HFF-Myc (cell line): Measurements from ENCODE around the gene FAM170B.

Experiments used
- DNase-seq: peaks from one replicate; pipeline ENCODE4 v3.0.0-alpha.2; 2011; ENCODE audit warnings: low read depth; ENCODE audit errors: extremely low read depth
- H3K4me3 ChIP-seq: replicated peaks from 2 replicates; pipeline ENCODE4 v1.5.1; 2011; ENCODE audit warnings: low read depth, mild to moderate bottlenecking, control low read depth, low read length
- CTCF ChIP-seq: IDR thresholded peaks from 2 replicates; pipeline ENCODE4 v1.5.1; 2012; ENCODE audit warnings: mild to moderate bottlenecking, low read depth, low read length, control low read depth; ENCODE audit errors: missing control alignments

Gene FAM170B

GRCh38 chr10:49153115-49153514 lies 19.3 kb upstream of the FAM170B start:
- DNase-seq = no peak
- no peak for TF ChIP-seq CTCF
- H3K4me3 ChIP-seq = no peak overlapping the region

- no peak for DNase-seq
- no peak overlapping the region for H3K4me3 ChIP-seq
- TF ChIP-seq CTCF = no peak
These were observed 18.8 kb upstream of the FAM170B start for GRCh38 chr10:49152663-49153062.

- no peak for TF ChIP-seq CTCF
- no peak overlapping the region for H3K4me3 ChIP-seq
- no peak for DNase-seq
These were observed 18.2 kb upstream of the FAM170B start for GRCh38 chr10:49152037-49152436.

GRCh38 chr10:49151481-49151880 lies 17.7 kb upstream of the FAM170B start:
- no peak for TF ChIP-seq CTCF
- no peak overlapping the region for H3K4me3 ChIP-seq
- no peak for DNase-seq

- DNase-seq = no peak
- no peak for TF ChIP-seq CTCF
- no peak overlapping the region for H3K4me3 ChIP-seq
These were observed 17.2 kb upstream of the FAM170B start for GRCh38 chr10:49151025-49151445.

GRCh38 chr10:49150426-49150825 lies 16.6 kb upstream of the FAM170B start:
- DNase-seq = no peak
- TF ChIP-seq CTCF = no peak

GRCh38 chr10:49149881-49150280 lies 16.1 kb upstream of the FAM170B start:
- no peak overlapping the region for H3K4me3 ChIP-seq
- TF ChIP-seq CTCF = no peak
- DNase-seq = no peak

More at GRCh38 chr10:49150426-49150825, 16.6 kb upstream of the FAM170B start:
- H3K4me3 ChIP-seq = no peak overlapping the region
